SK-N-SH treated with all-trans-retinoic acid at 6 μM for 48 hours (cell line): ENCODE results near the gene WHRN.

Experiments used
- ATAC-seq: fragments of 200-7000 bp; cut with Tn5 transposase; 3 replicates; pipeline ENCODE4 v1.9.1; 2020; ENCODE audit warnings: mild to moderate bottlenecking, moderate library complexity
- ISL1 ChIP-seq: fragments of 250-450 bp; sonication (Bioruptor Pico); IDR thresholded peaks from 2 replicates; pipeline ENCODE4 v2.1.2; 2022; ENCODE audit warnings: mild to moderate bottlenecking, moderate library complexity
- TOX ChIP-seq: fragments of 250-450 bp; sonication (Bioruptor Pico); IDR thresholded peaks from 2 replicates; pipeline ENCODE4 v1.8.0; 2021; ENCODE audit warnings: mild to moderate bottlenecking, moderate library complexity, borderline replicate concordance
- ZC3H10 ChIP-seq: fragments of 250-450 bp; sonication (Bioruptor Pico); IDR thresholded peaks from 2 replicates; pipeline ENCODE4 v1.5.1; 2021; ENCODE audit warnings: mild to moderate bottlenecking, moderate library complexity
- ZFP3 ChIP-seq: fragments of 250-450 bp; sonication (Bioruptor Pico); IDR thresholded peaks from 2 replicates; pipeline ENCODE4 v1.5.0; 2020; ENCODE audit warnings: mild to moderate bottlenecking, moderate library complexity

WHRN gene

DNA sequence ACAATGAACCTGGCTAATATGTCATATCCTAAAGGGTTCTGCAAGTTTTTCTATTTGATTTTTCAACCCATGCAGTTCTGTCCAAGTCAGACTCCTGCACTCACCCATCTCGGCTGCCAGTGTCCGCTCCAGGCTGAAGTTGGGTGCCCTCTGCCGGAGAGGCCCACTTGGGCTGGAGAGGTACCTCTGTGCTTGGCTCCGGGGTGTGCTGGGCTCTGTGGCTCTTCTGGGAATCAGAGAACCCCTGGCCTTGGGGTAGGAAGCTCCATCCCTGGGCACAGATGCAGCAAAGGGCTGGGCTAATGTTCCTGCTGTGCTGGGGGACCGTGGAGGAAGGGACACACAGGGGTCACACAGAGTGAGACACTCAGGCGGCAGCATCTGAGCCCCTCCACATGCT is 149.5 kb downstream of the WHRN start:
- no peak for ATAC-seq
- TF ChIP-seq ISL1 (CRISPR knock-in tag) (no peak), ZFP3 (CRISPR knock-in tag) (no peak), TOX (CRISPR knock-in tag) (no peak), ZC3H10 (no peak)
